SIG-M5 treated with dmso at 0.1 percent for 504 hours (cell line): ENCODE data around the gene SNUPN.

Source experiments
- DNase-seq: peaks from one replicate; lab custom pipeline; 2025; ENCODE audit not compliant: unreplicated experiment; lab: John Stamatoyannopoulos, UW

The SNUPN gene

DNA sequence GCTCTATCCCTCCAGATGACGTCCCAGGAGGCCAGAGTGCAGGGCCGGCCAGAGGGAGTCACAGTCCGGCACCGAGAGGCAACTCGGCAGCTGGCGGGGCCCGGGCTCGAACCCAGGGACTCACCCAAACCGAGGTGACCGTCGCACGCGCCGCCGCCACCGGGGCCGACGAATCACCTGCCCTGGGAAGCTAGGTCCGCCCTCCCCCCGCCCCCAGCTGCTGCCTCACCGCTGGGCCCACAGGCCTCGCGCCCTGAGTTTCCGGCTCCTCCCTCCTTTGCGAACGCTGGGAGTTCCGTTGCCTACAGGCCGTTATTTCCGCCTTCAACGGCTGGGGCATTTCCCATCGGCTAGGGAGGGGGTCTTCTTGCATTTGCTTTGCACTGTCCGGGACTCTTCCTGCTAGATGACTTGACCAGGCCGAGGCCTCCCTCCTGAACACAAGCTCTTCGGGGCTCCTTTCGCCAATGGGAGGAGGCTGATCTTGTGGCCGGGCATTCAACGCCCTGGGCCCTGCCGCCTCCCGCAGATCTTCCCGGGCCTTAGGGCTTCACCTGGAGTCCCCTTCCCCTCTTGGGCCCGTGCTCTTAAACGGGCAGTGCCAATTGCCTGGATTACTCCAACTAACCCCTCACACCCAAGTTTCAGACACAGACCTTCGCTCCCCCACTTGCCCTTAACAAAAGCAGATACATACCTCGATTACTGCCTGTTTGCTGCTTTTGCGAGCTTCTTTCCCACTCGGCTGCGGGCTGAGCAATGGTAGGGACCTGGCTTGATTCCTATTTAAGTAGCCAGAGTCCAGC is at the start of gene SNUPN:
SNUPN (minus strand) TSS at position 184 of the 806 bp plus-strand sequence. CDS start 4,674 bp downstream, outside the sequence.
- DNase-seq, result peak; percentile 91

DNA sequence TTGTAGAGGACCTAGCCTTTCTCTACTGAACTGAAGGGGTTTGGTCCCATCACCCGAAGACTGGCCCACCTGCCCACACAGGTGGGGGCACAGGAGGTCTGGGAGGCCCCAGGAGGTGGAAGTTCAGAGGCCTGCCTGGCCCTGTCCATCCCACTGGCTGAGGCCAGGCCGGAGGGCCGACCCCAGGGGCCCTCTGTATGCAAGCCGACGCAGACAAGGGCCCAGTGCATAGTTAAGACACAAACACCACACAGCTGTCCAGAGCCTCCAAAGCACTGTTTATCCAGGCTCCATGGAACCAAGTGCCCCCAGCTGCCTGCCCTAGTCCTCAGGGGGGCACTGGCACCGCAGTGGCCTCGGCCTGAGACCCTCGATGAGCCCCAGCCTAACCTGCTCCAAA is 48.8 kb upstream of the SNUPN start:
- no peak for DNase-seq

- no peak for DNase-seq
Observed at GRCh38 chr15:75673426-75674235, 48.1 kb upstream of the SNUPN start.

DNA sequence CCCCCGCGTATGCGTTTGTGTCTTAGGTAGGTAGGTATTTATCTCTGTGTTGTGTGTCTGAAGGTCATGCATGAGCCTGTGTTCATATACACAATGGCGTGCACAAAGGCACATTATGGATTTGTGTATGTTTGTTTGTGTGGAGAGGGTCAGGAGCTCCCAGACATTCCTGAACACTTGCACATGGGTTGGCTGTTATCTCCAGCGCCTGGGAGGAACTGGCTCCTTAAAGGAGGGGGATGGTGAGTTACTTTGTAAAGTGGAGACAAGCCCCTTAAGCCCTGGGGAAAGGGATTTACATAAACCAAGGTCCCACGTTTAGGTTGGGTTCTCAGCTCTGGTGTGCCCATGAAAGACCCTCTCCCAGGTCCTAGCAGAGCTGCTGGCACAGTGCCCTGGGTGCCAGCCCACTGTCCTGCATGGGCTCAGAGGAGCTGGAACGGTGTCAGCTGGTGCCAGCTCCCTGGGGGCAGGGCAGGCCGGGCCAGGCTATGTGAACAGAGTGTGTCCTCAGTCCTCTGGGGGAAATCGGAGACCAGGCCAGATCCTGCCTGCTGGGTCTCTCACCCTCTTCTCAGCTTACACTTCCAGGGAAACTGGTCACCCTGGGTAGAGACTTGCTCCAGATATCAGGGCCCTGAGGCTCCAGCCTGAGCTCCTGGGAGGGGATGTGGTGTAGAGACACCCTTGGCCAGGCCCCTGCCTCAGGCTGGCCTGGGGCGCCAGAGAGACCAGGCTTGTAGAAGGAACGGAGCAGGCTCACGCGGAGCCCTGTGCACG is 47.3 kb upstream of the SNUPN start:
- DNase-seq, result no peak

DNA sequence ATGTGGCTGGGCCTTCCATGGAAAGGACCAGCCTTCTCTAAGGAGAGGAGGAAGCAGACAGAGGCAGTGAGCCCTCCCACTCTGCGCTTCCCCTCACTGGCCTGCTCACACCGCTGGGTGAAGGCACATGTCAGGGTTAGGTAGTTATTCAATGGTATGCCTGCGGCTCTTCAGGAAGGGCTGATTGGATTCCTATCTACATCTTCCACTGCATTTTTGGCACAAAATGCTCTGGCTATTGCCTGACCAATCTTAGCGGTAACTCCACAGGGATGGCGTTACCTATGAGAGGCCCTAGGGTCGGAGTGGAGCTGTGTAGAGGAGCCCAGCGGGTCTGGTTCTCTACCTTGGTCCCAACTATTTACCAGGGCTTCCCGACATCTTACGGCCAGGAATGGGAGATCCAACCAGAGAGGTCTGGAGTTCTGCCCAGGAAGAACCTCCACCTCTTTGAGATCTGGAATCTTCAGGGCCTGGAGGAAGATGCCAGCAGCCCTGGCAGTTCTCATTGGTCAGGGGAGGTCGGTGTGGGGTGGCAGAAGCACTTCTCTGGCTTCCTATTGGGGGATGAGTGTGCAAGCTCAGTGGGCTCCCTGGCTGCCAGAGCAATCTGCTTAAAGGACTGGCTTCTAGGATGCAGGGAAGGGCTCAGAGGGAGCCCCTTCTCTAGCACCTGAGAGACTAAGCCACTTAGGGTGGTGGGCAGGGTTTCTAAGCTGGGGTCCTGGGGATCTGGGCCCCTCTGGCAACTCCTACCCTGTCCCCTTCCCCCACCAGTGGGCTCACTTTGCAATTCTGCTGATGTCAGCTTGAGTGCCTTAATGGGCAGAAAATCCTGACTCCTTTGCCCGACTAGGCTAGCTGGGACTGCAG is 46.4 kb upstream of the SNUPN start:
- no peak for DNase-seq

DNA sequence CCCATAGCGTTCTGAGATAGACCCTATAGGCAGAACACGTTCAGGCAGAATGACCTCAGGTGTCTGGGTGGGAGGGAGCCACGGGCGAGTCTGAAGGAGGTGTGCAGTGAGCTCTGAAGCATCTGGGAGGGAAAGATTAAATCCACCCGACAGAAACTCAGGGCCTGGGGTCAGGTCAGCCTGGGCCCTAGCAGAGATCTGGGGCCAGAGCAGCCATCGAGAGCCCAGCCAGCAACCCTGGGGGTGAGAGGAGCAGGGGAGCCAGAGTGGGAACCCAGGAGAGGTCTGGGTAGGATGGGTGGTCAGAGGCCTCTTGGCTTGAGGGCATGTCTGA is 44.3 kb upstream of the SNUPN start:
- no peak for DNase-seq

DNA sequence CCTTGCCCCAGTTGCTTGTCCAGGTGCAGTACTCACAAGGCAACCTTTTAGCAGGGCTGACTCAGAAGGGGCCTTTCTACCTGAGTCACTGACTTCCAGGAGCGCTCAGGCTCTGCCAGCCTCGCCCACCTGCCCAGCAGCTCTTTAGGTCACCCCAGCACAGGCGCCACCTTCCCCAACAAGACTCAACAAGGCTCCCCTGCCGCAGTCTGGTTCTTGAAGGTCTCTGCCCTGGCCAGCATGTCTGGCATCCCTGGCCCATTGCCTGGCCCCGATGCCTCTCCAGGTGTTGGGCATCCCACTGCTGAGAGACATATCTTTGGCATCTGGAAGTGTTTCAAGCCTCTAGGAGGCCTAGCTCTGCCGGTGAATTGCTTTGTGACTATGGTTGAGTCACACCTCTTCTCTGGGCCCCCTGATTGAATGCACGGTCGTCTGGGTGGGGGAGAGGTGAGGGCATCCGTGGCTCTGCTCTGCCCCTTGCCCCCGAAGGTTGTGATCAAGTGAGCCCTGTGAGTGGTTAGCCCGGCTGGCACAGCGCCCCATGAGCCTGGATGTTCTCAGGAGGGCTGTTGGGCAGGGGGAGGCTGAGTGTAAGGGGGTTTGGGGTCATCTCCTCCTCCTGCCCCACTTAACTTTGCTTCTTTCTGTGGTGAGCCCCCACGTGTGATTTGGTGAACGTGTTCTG is 43.8 kb upstream of the SNUPN start:
- DNase-seq, result no peak

- no peak for DNase-seq
Observed at GRCh38 chr15:75666823-75667501, 41.4 kb upstream of the SNUPN start.

GRCh38 chr15:75663931-75664421 is 38.5 kb upstream of the SNUPN start:
- DNase-seq, result no peak

DNA sequence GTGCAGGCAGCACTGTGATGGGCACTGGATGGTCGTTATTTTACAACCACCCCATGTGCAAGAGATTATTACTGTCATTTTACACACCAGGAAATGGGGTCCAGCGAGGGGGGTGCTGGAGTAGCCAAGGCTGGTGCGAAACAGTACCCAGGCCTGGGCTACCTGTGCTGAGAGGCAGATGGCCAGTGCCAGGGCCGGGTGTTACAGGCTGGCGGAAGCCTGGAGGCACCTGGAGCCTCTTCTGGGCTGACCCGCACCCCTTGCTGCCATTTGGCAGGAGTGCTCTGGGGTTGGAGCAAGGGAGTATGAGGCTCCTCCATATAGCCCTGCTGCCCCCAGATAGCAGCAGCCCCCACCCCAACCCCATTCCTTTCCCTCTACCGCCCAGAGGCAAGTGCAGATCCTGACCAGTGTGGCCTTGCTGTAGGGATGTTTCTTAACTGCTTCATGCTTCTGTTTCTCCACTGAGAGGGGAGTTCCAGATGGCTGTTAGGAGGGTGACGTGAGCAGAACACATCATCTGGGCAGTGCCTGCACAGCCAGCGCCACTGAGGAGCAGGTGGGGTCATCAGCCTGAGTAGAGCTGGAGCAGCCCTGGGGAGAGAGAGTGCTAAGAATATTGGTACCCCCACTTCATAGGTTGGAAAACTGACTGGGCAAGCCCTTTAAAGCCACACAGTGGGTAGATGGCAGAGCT is 37.4 kb upstream of the SNUPN start:
- no peak for DNase-seq

DNA sequence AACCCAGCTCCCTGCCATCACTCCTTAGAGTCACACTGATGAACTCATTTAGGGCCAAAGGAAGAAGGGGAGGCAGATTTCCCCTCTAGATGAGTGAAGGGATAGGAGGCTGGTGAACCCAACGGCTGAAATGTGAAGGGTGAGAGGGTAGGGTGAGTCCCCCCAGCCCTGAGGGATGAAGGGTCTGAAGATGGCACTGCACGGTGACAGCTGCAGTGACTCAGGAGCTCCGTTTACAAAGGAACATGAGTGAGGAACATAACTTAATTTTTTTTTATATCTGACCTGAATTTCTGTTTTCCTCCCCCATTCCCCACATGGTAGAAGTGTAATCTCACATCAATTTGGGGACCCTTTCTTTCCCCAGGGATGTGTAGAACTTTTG is 36.2 kb upstream of the SNUPN start:
- DNase-seq, result no peak

DNA sequence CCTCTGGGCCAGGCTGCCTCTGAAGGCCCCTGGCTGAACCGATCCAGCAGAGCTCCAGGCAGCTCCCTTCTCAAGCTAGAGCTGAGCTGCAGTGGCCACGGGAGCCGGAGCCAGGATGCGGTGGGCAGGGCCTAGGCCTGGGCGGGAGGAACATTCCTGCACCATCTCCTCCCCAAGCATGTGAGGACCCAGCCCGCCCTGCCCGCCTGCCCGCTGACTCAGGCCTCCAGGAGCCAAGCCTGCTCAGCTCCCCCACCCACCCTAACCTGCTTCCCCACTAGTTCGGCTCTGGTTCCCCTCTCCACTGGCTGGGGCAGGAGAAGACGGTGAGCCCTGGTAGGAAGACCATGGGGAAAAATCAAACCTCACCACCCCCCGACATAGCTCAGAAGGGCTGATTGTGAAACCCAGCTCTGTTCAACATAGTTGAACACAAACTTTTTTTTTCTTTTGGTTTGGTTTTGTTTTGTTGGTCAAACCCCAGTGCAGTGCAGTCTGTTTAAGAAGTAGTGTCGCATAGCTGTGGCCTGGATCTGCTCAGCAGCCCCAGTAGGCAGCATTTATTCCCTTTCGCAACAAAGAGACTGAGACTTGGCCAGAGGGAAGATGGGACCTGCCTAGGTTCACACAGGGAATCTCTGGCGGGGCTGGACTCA is 35.7 kb upstream of the SNUPN start:
- DNase-seq, result no peak

GRCh38 chr15:75659928-75660645 is 34.6 kb upstream of the SNUPN start:
- no peak for DNase-seq

DNA sequence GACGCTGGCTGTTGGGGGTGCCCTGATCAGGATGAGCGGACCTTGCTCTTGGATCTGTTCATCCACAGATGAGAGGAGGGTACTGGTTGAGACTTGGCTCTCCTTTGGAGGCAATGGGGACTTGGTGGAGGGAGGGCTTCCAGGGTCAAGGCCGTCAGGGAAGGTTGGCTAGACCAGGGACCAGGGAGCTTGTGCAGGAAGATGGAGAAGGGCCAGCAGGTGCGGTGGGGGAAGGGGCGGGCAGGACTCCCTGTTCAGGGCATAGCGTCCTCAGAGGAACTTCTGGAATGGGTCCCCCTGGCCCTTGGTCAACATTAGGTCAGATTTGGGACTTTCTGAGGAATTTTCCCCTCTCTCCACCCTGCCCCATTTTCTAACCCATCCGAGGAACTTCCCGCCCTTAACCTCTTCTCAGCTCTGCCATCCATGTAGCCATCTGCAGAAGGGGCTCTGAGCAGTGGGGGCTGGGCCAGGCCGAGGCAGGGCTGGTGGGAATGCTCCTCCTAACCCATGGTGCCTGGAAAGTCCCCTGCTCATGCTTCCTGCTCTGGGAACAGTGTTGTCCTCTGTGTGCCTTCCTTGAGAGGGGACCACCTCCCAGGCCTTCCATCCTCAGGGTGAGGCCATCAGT is 33.7 kb upstream of the SNUPN start:
- DNase-seq, result no peak

DNA sequence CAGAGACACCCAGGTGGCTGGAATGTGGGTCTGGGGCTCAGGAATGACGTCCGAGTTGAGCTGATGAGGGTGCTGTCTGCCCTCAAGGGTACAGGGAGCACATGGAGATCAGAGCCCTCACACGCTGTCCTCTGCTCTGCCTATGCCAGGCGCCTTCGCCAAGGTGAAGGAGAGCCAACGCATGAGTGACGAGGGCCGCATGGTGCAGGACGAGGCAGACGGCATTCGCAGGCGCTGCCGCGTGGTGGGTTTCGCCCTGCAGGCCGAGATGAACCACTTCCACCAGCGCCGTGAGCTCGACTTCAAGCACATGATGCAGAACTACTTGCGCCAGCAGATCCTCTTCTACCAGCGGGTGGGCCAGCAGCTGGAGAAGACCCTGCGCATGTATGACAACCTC is 31.3 kb upstream of the SNUPN start:
- DNase-seq, result no peak

GRCh38 chr15:75656331-75656730 is 30.8 kb upstream of the SNUPN start:
- no peak for DNase-seq

DNA sequence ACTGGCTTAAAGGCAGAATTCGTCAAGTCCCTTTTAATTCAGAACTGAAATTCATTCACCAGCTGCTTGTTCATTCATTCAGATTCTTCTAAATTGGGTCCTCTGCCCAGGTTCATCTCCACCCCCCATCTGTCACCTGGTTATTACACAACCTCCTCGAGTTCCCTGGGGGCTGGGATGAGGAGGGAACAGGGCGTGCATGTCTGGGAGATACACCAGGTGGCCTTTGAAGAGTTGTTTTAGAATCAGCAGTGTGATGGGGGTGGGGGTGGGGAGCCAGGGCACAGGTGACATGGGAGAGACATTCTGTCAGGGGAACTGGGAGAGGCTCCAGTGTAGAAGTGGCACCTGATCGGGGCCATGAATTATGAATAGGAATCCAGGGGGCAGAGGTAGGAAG is 30.4 kb upstream of the SNUPN start:
- DNase-seq, result no peak
